ENCODE results near the gene GRID2.

GRCh38 chr4:93312299-93312698 is 1008.5 kb downstream of the GRID2 start:
- TF ChIP-seq MYPOP (CRISPR knock-in tag; IDR thresholded peaks at IDR 0.05): no peak
- no peak for TF ChIP-seq SUZ12 (IDR thresholded peaks at IDR 0.05; ENCODE audit: low read depth, low read length)
- no peak for TF ChIP-seq ZNF740 (CRISPR knock-in tag; IDR thresholded peaks at IDR 0.05)
- no peak for TF ChIP-seq CTCF (CRISPR knock-in tag; IDR thresholded peaks at IDR 0.05)
- no peak for TF ChIP-seq SIX1 (CRISPR knock-in tag; IDR thresholded peaks at IDR 0.05; ENCODE audit: borderline replicate concordance)
- no peak for TF ChIP-seq MTA3 (CRISPR knock-in tag; IDR thresholded peaks at IDR 0.05)
- no peak for TF ChIP-seq ZNF335 (CRISPR knock-in tag; IDR thresholded peaks at IDR 0.05)
- TF ChIP-seq USF2 (IDR thresholded peaks at IDR 0.05; ENCODE audit: low read depth, low read length): no peak
- TF ChIP-seq USF2 (CRISPR knock-in tag; IDR thresholded peaks at IDR 0.05; ENCODE audit: borderline replicate concordance): no peak
- TF ChIP-seq BRD4 (CRISPR knock-in tag; IDR thresholded peaks at IDR 0.05): no peak
- TF ChIP-seq SP1 (IDR thresholded peaks at IDR 0.05): no peak
- TF ChIP-seq SP1 (CRISPR knock-in tag; IDR thresholded peaks at IDR 0.05): no peak

Data from HepG2 (cell line).